Liver (tissue), 3 donors: ENCODE results near the gene OBI1.

Source experiments
- CTCF ChIP-seq: fragments of 150-350 bp; IDR thresholded peaks from 2 replicates; pipeline ENCODE4 v1.5.1; 2017; ENCODE audit warnings: improper control_type of control experiment, low read depth, low read length; ENCODE audit not compliant: missing input control
- GABPA ChIP-seq, 2 donors: IDR thresholded peaks in 1 of 2; conservative IDR thresholded peaks in 1 of 2; 2 replicates each; pipeline ENCODE4 v1.6.1; 2016; ENCODE audit warnings: antibody characterized with exemption in 2 of 2, mild to moderate bottlenecking in 1 of 2, moderate library complexity in 1 of 2
- RAD21 ChIP-seq, 2 donors: IDR thresholded peaks; 2 replicates each; pipeline ENCODE4 v1.6.1; 2016; ENCODE audit warnings: antibody characterized with exemption in 2 of 2, mild to moderate bottlenecking in 2 of 2
- YY1 ChIP-seq: IDR thresholded peaks from 2 replicates; pipeline ENCODE4 v1.6.1; 2016; ENCODE audit warnings: antibody characterized with exemption, mild to moderate bottlenecking
- donor health status: healthy.
- donor health status: healthy.

DNA sequence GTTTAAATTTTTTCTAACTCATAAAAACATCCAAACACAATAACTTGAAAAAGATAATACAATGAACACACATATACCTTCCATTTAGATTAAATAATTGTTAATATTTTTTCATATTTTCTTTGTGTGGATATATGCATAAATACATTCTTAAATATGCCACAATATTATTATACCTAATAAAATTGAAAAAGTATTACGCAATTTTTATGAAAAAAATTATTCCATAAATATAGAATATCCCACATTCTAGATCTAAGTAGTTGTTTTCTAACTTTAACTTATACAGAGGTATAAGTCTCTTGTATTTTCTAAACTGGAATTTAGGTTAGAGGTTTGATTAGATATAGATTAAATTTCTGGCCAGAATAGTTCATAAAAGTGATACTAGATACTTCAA is 89.9 kb downstream of the OBI1 start:
- TF ChIP-seq CTCF (no peak), RAD21 (IDR thresholded peaks at IDR 0.05) (no peak), GABPA (IDR thresholded peaks at IDR 0.05 in 1 of 2, conservative IDR thresholded peaks at IDR 0.05 in 1 of 2) (no peak), YY1 (no peak)
